ENCODE results near the gene ALG12. TPM values are rescaled to one million over a fixed set of nuclear protein-coding genes. Genes with fewer than 3 reads are reported as not detected.

Gene ALG12
- total RNA-seq, 1 experiment from 2014 or later = 19.6 TPM

DNA sequence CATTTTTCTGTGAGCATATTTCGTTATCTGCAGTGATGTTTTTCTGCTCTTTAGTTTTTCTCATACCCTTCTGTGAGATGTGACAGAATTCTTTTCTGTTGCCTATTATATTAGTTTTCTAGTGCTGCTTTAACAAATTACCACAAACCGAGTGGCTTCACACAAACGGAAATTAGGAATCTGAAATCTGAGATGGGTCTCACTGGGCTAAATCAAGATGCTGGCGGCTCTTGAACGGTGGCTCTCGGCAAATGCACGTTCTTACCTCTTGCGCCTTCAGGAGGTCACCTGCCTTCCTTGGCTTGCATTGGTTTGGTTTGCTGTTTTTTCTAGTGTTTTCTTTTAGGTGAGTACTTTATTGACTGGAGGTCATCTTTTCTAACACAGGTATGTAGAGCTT lies 51.6 kb downstream of the ALG12 start:
- no peaks in the 10 kb centered on the region for H3K27me3 ChIP-seq (replicated peaks)
- H3K36me3 ChIP-seq = peaks cover 20% of the 10 kb centered on the region; the same call in 1 of the 2 replicates
- no peak overlapping the region for H3K27ac ChIP-seq
- H3K9me3 ChIP-seq (replicated peaks) = peaks cover 30% of the 10 kb centered on the region
- H3K4me3 ChIP-seq = no peak overlapping the region
- no peaks in the 10 kb centered on the region for H3K4me1 ChIP-seq (replicated peaks)
- no peak for DNase-seq (ENCODE audit: low read depth in 1 of 2, low spot score in 2 of 2)

DNA sequence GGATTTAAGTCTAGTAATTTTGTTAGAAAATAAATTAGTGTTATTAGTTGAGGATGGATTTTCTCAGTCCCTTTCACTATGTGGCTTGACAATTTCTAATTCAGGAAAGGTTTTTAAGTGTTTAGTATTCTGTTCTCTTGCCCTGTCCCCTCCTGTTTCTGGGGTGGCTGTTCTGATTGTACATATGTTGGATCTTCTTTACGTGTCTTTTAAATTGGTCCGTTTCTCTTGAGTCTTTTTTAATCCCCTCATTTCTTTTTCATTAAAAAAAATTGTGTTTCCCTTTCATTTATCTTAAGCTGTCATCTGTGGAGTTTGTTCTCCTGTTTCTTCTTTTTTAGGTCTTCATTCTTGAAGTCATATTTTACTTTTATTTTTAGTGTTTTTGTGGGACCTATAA lies 52.1 kb downstream of the ALG12 start:
- no peak overlapping the region for H3K4me3 ChIP-seq
- peaks cover 30% of the 10 kb centered on the region for H3K9me3 ChIP-seq (replicated peaks)
- H3K36me3 ChIP-seq = peaks cover 20% of the 10 kb centered on the region; the same call in 1 of the 2 replicates
- DNase-seq (ENCODE audit: low read depth in 1 of 2, low spot score in 2 of 2) = no peak
- no peak overlapping the region for H3K27ac ChIP-seq
- H3K4me1 ChIP-seq (replicated peaks) = no peaks in the 10 kb centered on the region
- no peaks in the 10 kb centered on the region for H3K27me3 ChIP-seq (replicated peaks)

DNA sequence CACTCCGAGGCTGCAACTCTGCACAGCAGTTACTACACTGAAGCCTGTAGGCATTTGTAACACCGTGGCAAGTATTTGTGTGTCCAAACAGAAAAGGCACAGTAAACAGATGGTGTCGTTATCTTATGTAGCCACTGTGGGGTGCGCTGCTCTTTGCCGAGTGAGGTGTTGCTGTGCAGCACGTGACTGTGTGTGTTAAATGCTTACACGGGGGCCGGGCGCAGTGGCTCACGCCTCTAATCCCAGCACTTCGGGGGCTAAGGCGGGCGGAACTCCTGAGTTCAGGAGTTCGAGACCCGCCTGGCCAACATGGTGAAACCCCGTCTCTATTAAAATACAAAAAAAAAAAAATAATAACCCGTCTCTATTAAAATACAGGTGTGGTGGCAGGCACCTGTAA lies 53.1 kb downstream of the ALG12 start:
- Histone ChIP-seq H3K4me1 (replicated peaks) (no peaks in the 10 kb centered on the region), H3K27ac (no peak overlapping the region)
- no peak for DNase-seq (ENCODE audit: low read depth in 1 of 2, low spot score in 2 of 2)

DNA sequence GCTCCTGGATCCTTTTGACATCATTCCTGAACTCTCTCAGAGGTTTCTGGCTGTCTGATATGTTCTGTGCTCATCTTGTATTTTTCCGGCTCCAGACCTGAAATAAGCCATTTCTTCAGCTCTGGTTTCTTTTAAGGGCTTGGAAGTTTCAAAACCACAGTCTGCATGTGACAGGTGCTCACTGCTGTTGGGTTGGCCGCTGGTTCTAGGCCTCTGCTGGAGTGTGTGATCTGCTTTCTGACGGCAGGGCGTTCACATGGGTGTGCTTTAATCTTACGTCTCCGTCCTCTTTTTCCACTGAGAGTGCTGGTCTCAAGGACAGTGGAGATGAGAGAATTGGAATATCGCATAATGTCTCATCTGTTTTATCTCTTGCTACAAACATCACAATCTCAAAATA lies 54.3 kb downstream of the ALG12 start:
- H3K4me1 ChIP-seq (replicated peaks) = no peaks in the 10 kb centered on the region
- no peak overlapping the region for H3K27ac ChIP-seq
- no peak overlapping the region for H3K4me3 ChIP-seq
- DNase-seq (ENCODE audit: low read depth in 1 of 2, low spot score in 2 of 2) = no peak
- peaks cover 17% of the 10 kb centered on the region for H3K9me3 ChIP-seq (replicated peaks)
- H3K36me3 ChIP-seq = peaks cover 14% of the 10 kb centered on the region; the same call in 1 of the 2 replicates
- no peaks in the 10 kb centered on the region for H3K27me3 ChIP-seq (replicated peaks)

More for the DNA sequence above, 53.1 kb downstream of the ALG12 start:
- peaks cover 20% of the 10 kb centered on the region; the same call in 1 of the 2 replicates for H3K36me3 ChIP-seq
- peaks cover 29% of the 10 kb centered on the region for H3K9me3 ChIP-seq (replicated peaks)
- H3K27me3 ChIP-seq (replicated peaks) = no peaks in the 10 kb centered on the region
- no peak overlapping the region for H3K4me3 ChIP-seq

DNA sequence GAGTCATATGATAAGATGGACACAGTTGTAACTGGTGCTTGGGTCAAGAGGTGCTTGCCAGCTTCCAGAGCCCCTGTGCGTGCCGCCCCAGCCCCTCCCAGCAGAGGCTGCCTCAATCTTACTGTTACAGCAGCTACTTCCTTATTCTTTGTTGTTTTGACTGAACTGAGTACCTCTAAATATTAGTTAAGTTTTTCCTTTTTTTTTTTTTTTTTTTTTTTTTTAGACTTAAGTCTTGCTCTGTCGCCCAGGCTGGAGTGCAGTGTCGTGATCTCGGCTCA lies 55.8 kb downstream of the ALG12 start:
- peaks cover 8% of the 10 kb centered on the region for H3K9me3 ChIP-seq (replicated peaks)
- H3K27me3 ChIP-seq (replicated peaks) = no peaks in the 10 kb centered on the region
- no peak for DNase-seq (ENCODE audit: low read depth in 1 of 2, low spot score in 2 of 2)
- H3K36me3 ChIP-seq = peaks cover 9% of the 10 kb centered on the region; the same call in 1 of the 2 replicates
- H3K4me1 ChIP-seq (replicated peaks) = no peaks in the 10 kb centered on the region
- H3K4me3 ChIP-seq = no peak overlapping the region
- H3K27ac ChIP-seq = no peak overlapping the region

DNA sequence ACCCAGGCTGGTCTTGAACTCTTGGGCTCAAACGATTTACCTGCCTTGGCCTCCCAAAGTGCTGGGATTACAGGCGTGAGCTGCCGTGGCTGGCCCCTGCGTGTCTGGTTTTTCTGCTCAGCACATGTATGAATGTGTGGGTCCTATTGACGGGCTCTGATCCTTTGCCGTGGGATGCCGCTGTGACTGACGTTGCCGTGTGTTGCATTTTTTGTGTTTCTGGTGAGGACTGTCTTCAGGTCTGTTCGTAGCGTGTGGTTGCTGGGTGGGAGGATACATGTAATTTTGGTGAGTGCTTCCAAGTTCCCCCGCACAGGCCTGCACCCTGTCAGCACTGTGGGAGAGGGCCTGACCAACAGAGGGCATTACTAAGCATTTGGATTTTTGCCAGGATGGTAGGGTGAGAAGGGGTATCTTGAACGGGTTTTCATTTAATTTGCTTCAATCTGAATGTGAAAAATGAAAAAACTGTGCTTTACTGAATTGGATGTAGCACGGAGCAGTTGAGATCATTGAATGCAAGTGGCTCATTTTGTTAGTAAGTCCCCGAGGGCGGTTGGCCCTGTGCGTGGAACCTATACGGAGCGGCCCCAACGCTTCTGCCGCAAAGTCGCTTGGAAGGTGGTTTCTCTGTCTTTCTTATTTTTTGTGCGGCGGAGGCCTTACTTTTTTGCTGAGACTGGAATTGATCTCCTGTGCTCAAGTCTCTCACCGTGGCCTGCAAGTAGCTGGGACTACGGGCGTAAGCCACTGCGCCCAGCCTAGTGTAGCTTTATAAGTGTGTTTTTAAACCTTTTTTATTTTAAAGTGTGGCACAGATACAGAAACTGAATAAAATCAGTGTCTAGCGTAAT lies 56.4 kb downstream of the ALG12 start:
- no peak for DNase-seq (ENCODE audit: low read depth in 1 of 2, low spot score in 2 of 2)
- H3K36me3 ChIP-seq = peaks cover 7% of the 10 kb centered on the region; the same call in 1 of the 2 replicates
- 0 out of 2 replicates have a peak, but pooled peaks cover 4% of the 10 kb centered on the region for H3K9me3 ChIP-seq (replicated peaks)
- H3K27ac ChIP-seq = no peak overlapping the region
- H3K4me1 ChIP-seq (replicated peaks) = no peaks in the 10 kb centered on the region
- no peaks in the 10 kb centered on the region for H3K27me3 ChIP-seq (replicated peaks)
- H3K4me3 ChIP-seq = no peak overlapping the region

DNA sequence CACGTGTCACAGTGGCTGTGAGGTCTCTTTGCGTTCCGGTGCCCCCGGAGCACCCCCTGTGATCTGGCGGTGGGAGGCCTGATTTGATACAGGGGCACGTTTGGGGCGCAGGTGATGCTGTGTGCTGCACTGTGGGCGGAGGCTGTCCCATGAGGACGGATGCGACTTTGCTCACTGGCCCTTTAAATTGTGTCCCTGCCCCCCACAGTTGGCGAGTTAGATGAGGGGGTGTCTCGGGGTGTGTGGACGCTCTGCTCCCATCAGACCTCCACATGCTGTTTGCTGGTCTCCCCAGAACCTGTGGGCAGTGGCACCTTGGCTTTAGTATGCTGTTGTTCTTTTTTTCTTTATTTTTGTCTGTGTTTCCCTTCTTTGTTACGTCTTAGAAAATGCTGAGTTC lies 59.4 kb downstream of the ALG12 start:
- Histone ChIP-seq H3K27me3 (replicated peaks) (no peaks in the 10 kb centered on the region), H3K9me3 (replicated peaks) (no peaks in the 10 kb centered on the region), H3K4me1 (replicated peaks) (peaks cover 10% of the 10 kb centered on the region), H3K27ac (no peak overlapping the region), H3K4me3 (no peak overlapping the region), H3K36me3 (peaks cover 6% of the 10 kb centered on the region; the same call in 1 of the 2 replicates)
- no peak for DNase-seq (ENCODE audit: low read depth in 1 of 2, low spot score in 2 of 2)

DNA sequence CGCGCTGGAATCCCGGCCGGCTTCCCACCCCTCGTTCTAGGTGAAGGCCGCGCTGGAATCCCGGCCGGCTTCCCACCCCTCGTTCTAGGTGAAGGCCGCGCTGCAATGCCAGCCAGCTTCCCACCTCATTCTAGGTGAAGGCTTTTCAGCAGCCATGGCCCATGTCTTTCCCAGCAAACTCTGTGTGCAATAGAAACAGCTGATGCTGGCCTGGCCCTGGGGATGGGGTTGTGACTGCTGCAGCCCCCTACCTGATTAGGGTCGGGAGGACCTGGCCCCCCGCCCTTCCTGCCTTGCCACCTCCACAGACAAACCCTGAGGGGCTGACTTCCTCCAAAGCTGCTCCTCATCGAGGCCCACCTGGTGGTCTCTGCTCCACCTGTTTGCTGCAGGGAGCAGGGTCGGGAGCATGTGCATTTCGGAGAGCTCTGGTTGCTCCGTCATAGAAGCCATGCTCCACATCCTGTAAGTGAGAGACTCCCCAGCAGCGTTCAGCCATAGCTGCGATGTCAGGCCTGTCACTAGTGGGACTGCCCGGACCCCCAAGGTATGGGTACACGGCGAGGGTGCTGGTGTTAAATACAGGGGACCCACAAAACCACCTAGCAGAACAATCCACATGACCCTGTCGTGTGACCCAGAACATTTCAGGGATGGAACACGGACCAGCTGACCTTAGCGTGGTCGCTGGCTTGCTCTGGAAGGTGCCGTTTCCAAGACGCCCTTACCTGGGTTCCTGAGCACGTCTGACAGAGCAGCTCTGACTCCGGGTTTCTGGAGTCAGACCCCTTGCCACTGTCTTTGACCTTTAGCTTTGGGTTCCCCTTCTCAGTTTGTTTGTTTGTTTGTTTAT lies 61.2 kb downstream of the ALG12 start:
- no peak overlapping the region for H3K27ac ChIP-seq
- H3K4me1 ChIP-seq (replicated peaks) = peaks cover 10% of the 10 kb centered on the region
- H3K27me3 ChIP-seq (replicated peaks) = no peaks in the 10 kb centered on the region
- H3K36me3 ChIP-seq = peaks cover 6% of the 10 kb centered on the region; the same call in 1 of the 2 replicates
- no peak overlapping the region for H3K4me3 ChIP-seq
- no peaks in the 10 kb centered on the region for H3K9me3 ChIP-seq (replicated peaks)
- DNase-seq (ENCODE audit: low read depth in 1 of 2, low spot score in 2 of 2) = no peak

DNA sequence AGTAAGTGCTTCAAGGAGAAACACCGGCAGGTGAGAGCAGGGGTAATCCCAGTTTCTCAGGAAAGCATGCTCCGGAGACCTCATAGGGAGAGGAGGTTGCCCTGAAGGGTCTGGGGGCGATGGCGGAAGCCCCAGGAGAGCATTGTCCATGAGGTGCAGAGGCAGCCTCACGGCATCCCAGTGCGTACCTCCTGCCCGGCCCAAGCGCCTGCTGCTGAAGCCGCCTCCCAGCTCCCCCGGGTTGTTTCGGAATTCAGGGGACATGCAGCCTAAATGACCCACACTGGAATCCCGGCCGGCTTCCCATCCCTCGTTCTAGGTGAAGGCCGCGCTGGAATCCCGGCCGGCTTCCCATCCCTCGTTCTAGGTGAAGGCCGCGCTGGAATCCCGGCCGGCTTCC lies 61.9 kb downstream of the ALG12 start:
- H3K4me3 ChIP-seq = no peak overlapping the region
- H3K4me1 ChIP-seq (replicated peaks) = peaks cover 10% of the 10 kb centered on the region
- H3K9me3 ChIP-seq (replicated peaks) = no peaks in the 10 kb centered on the region
- no peaks in the 10 kb centered on the region for H3K27me3 ChIP-seq (replicated peaks)
- peaks cover 6% of the 10 kb centered on the region; the same call in 1 of the 2 replicates for H3K36me3 ChIP-seq
- no peak for DNase-seq (ENCODE audit: low read depth in 1 of 2, low spot score in 2 of 2)
- H3K27ac ChIP-seq = no peak overlapping the region

DNA sequence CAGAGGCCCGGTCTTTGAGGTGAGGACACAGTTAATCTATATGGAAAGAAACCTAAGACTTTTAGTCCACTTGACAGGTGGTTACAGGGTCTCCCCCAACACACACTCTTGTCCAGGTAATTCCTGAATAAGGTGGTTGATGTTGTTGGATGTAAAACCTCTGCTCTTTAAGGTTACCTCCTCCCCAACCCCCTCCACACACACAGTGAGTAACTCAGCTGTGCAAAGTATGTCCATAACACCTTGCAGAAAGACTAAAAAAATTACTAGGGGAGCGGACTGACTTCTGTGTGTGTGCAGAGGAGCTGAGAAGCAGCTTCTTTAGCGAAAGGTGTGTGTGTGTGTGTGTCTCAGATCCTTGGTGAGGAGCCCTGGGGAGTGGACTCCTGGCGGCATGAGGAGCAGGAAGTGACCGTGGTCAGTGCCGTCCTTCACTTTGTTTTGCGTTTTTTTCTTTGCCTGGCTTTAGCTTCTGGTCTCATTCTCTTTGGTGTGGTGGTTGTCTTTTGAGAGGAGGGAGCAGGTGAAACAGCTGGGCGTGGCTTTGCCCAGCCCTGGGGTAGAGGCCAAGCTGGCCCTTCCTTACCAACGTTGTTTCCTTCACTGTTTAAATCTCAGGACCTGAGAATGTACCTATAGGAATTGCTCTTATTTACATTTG lies 62.9 kb downstream of the ALG12 start:
- no peaks in the 10 kb centered on the region for H3K9me3 ChIP-seq (replicated peaks)
- peaks cover 6% of the 10 kb centered on the region for H3K27me3 ChIP-seq (replicated peaks)
- peaks cover 10% of the 10 kb centered on the region for H3K4me1 ChIP-seq (replicated peaks)
- H3K27ac ChIP-seq = no peak overlapping the region
- DNase-seq (ENCODE audit: low read depth in 1 of 2, low spot score in 2 of 2) = peak in 1 of 2 experiments; percentile 14
- H3K4me3 ChIP-seq = no peak overlapping the region; the same call in 1 of the 2 replicates
- peaks cover 6% of the 10 kb centered on the region; the same call in 1 of the 2 replicates for H3K36me3 ChIP-seq

DNA sequence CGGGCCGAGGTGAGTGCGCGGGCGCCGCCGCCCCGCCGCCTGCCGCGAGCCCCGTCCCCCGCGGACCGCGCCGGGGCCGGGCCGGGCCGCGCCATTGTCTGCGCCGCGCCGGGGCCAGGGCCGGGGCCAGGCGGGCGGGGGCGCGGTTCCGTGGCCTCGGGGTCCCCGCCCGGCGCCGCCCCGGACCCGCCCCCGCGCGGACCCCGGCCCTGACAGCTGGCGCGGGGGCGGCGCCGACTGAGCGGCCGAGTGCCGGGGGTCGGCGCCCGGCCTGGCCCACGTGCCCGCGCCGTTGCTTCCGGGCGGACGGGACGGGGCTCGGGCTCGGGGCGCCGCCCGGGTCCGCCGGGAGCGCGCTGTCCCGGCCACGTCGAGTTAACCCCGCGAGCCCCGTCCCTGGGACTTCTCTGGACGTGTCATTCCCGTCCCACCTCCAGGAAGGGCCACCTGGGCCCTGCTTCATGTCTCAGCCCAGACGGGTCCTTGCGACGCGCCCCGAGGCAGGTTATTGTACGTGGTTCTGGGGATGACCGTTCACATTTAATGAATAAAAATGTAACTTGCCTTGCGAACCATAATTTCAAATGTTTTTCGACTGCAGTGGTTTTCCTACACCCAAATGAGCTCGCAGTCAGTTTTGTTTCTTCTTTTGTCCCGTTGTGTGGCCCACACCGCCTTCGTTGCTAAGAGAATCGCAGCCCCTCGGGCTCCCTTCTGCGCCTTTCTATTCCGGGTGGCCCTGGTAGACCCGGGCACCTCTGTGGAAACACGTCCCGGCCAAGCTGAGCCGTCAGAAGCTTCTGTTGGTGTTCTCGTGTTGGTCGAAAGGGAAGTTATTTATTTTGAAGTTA lies 64.0 kb downstream of the ALG12 start:
- Histone ChIP-seq H3K36me3 (peaks cover 6% of the 10 kb centered on the region; the same call in 1 of the 2 replicates), H3K9me3 (replicated peaks) (no peaks in the 10 kb centered on the region), H3K4me1 (replicated peaks) (peaks cover 12% of the 10 kb centered on the region), H3K27me3 (replicated peaks) (peaks cover 18% of the 10 kb centered on the region), H3K4me3 (peak overlapping the region; percentile 56), H3K27ac (peak overlapping the region; percentile 58)
- DNase-seq (ENCODE audit: low read depth in 1 of 2, low spot score in 2 of 2) = peak in 1 of 2 experiments; percentile 45

DNA sequence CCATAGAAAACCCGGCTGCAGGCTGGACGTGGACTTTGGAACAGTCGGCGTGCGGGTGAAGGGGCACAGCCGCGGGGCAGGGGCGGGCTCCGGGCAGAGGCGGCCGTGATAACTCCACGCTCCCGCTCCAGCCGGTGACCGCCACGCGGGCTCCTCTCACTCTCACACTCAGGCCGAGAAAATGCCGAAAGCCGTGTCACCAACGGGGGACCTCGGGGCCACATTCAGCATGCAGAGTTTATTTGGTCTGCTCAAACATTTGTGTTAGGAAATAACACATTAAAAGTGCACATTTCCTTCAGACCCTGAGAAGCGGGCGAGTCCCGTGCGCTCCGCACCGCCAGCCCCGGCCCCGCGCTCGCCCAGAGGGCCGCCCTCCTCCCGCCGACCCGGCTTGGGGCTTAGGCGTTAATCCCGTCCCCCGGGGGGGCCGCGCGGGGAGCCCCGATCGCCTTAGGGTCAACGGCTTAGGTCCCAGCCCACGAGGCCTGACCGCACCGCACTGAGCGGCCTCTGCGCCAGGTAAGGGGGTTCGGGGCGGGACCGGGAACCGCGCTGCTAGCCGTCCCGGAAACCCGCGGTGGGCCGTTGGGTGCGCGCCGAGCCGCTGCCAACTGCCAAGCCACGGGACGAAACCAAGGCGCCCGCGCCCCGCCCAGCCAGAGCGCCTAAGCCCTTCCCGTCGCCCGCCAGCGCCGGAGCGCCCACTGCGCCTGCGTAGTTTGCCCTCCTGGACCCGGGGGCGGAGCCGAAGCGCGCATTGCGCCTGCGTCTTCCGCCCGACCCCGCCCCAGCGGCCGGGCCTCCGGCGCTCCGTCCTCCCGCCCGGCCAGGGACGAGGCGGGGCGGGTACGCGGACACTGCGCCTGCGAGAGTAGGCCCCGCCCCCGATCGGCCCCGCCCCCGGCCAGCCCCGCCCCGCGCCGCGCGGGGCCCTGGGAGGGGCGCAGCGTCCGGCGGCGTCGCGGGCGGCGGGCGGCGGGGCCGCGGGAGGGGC lies 65.0 kb downstream of the ALG12 start, which contains the start of gene ZBED4:
ZBED4 (plus strand) TSS at position 947 of the 997 bp plus-strand sequence. CDS start 29,819 bp downstream, outside the sequence.
- H3K27ac ChIP-seq = peak within 1 kb of the TSS; percentile 85
- H3K4me3 ChIP-seq = peak within 1 kb of the TSS; percentile 56
- peak; percentile 98 for DNase-seq (ENCODE audit: low read depth in 1 of 2, low spot score in 2 of 2)
- peaks cover 28% of the 10 kb centered on the region for H3K27me3 ChIP-seq (replicated peaks)
- peaks cover 5% of the 10 kb centered on the region; the same call in 1 of the 2 replicates for H3K36me3 ChIP-seq
- H3K9me3 ChIP-seq (replicated peaks) = no peaks in the 10 kb centered on the region
- peaks cover 17% of the 10 kb centered on the region for H3K4me1 ChIP-seq (replicated peaks)

Data from SJSA1 (cell line).